ENCODE results near the gene FRK.

The FRK gene

DNA sequence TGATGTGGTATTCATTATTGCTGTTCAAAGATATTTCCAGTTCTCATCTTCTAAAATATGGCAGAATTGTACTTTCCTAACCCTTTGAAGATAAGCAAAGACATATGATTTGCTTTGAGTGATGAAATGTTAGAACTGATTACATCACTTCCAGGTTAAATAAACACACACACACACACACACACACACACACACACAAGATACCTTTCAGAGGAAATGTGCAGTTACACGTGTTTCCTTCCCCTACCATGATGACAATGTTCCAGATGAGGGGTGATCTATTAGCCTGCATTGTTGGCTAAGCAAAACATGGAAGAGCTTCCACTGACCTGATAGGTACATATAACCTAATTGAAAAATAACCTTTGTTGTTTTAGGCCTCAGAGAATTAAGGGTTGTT, 11.7 kb upstream of the FRK start:
- Histone ChIP-seq H3K9me3 (ENCODE audit: control insufficient read depth, insufficient read depth, low read length) (no peaks in the 10 kb centered on the region), H3K36me3 (ENCODE audit: control insufficient read depth, insufficient read depth, low read length) (no peaks in the 10 kb centered on the region), H3K4me1 (ENCODE audit: control insufficient read depth, insufficient read depth, low read length) (no peaks in the 10 kb centered on the region), H3K27me3 (ENCODE audit: control insufficient read depth, insufficient read depth, low read length) (no peaks in the 10 kb centered on the region), H3K4me3 (ENCODE audit: low read depth, low read length) (no peak overlapping the region), H3K9ac (ENCODE audit: low read depth, low read length) (no peak overlapping the region)

DNA sequence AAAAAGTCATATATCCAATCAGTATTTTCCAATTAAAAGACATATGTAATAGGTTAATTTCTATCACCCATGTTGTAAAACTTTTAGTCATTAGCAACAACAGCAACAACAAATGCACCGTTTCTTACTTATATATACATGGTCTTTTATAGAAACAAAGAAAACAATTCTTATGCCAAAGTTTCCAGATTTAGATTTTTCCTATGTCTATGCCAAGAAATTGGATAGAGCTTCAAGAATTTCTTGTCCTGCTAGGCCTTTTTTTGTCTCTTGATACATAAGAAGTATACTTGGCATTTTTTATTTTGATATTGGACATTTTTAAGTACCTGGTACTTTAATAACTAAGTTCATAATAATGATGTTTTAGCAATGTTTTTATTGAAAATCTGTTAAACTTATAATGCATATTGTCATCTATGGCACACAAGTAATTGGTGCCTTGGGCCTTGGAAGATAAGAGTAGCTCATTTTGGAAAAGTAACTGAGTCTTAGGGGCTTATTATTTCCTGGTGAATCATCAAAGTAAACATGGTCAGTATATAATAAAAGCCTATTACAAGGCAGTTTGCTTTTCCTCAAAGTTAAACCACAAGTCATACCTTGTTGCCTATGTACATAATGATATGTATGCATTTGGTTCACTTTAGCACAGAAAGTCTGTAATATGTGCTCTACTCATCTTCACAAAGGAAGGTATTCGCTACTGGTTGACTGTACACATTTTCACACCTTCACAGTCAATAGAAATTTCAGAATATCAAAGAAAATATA, 10.1 kb upstream of the FRK start:
- Histone ChIP-seq H3K9me3 (ENCODE audit: control insufficient read depth, insufficient read depth, low read length) (no peaks in the 10 kb centered on the region), H3K36me3 (ENCODE audit: control insufficient read depth, insufficient read depth, low read length) (no peaks in the 10 kb centered on the region), H3K4me3 (ENCODE audit: low read depth, low read length) (no peak overlapping the region), H3K9ac (ENCODE audit: low read depth, low read length) (no peak overlapping the region), H3K4me1 (ENCODE audit: control insufficient read depth, insufficient read depth, low read length) (no peaks in the 10 kb centered on the region), H3K27me3 (ENCODE audit: control insufficient read depth, insufficient read depth, low read length) (no peaks in the 10 kb centered on the region)

DNA sequence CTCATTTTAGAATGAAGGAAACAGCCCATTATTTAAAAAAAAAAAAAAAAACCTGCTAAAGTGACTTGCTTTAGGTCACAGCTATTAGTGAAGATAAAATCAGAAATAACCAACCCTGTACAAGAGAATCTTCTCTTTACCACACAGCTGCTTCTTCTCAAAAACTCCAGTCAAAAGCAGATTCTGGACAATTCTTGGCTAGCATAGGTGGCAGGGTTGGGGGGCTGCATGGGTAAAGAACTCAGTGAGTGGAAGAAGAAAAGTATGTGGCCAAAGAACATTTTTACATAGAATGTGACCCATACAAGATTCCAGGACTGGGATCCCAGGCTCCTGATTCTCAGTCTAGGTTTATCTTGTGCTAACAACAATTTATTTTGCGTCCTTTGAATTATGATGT, 9.4 kb upstream of the FRK start:
- Histone ChIP-seq H3K9me3 (ENCODE audit: control insufficient read depth, insufficient read depth, low read length) (no peaks in the 10 kb centered on the region), H3K9ac (ENCODE audit: low read depth, low read length) (no peak overlapping the region), H3K4me1 (ENCODE audit: control insufficient read depth, insufficient read depth, low read length) (no peaks in the 10 kb centered on the region), H3K36me3 (ENCODE audit: control insufficient read depth, insufficient read depth, low read length) (no peaks in the 10 kb centered on the region), H3K27me3 (ENCODE audit: control insufficient read depth, insufficient read depth, low read length) (no peaks in the 10 kb centered on the region), H3K4me3 (ENCODE audit: low read depth, low read length) (no peak overlapping the region)

DNA sequence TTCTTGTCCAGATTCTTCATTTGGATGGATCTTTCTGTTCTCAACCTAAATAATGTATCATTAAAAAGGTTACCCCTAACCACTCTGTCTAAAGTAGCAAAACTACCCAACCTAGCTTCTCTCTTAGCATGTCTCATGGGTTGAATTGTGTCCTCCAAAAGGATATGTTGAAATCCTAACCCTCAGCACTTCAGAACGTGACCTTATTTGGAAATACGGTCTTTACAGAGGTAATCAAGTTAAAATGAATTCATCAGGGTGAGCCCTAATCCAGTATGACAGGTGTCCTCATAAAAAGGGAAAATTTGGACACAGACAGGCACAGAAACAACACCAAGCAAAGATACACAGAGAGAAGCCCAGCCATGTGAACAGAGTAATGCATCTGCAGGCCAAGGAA, 6.1 kb upstream of the FRK start:
- no peaks in the 10 kb centered on the region for H3K27me3 ChIP-seq (ENCODE audit: control insufficient read depth, insufficient read depth, low read length)
- H3K4me3 ChIP-seq (ENCODE audit: low read depth, low read length): no peak overlapping the region
- no peaks in the 10 kb centered on the region for H3K36me3 ChIP-seq (ENCODE audit: control insufficient read depth, insufficient read depth, low read length)
- no peaks in the 10 kb centered on the region for H3K9me3 ChIP-seq (ENCODE audit: control insufficient read depth, insufficient read depth, low read length)
- H3K4me1 ChIP-seq (ENCODE audit: control insufficient read depth, insufficient read depth, low read length): no peaks in the 10 kb centered on the region
- H3K9ac ChIP-seq (ENCODE audit: low read depth, low read length): no peak overlapping the region

DNA sequence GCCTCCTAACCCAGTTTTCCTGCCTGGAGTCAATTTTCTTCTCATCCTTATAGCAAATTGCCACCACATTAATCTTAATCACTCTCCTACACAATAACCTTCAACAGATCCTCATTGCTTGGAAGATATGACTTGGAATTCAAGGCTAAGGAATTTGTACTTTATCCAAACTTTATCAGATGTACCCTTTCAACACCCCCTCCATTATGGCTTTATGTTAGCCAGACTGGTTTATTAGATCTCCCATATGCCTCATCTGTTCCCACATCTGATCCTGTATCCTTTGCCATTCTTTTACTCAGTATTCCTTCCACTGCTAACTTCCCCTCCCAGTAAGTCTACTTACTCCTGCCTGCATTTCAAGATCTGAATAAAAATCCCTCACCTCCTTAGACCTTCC, 4.0 kb upstream of the FRK start:
- Histone ChIP-seq H3K9ac (ENCODE audit: low read depth, low read length) (no peak overlapping the region), H3K4me3 (ENCODE audit: low read depth, low read length) (no peak overlapping the region), H3K27me3 (ENCODE audit: control insufficient read depth, insufficient read depth, low read length) (no peaks in the 10 kb centered on the region), H3K4me1 (ENCODE audit: control insufficient read depth, insufficient read depth, low read length) (no peaks in the 10 kb centered on the region), H3K9me3 (ENCODE audit: control insufficient read depth, insufficient read depth, low read length) (no peaks in the 10 kb centered on the region), H3K36me3 (ENCODE audit: control insufficient read depth, insufficient read depth, low read length) (no peaks in the 10 kb centered on the region)

DNA sequence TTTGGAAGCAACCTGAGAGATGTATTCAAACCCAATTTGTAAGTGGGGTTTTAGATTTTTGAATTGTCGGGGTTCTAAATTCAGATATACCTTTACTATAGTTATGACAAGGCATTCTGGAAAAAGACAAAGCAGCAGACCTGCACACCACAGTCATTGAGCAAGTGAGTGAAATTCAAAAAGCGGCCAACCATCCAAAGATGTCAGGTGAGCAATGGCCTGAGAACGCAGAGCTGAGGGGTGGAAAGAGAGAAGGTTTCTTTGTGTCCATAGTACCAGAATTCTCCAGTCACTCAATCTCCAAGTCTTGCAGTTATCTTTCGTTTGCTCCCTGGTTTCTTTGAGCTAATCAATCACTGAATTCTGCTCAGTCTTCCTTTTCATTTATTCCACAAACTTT, 1.8 kb upstream of the FRK start:
- Histone ChIP-seq H3K4me1 (ENCODE audit: control insufficient read depth, insufficient read depth, low read length) (no peaks in the 10 kb centered on the region), H3K27me3 (ENCODE audit: control insufficient read depth, insufficient read depth, low read length) (no peaks in the 10 kb centered on the region), H3K4me3 (ENCODE audit: low read depth, low read length) (no peak overlapping the region), H3K9ac (ENCODE audit: low read depth, low read length) (no peak overlapping the region), H3K36me3 (ENCODE audit: control insufficient read depth, insufficient read depth, low read length) (no peaks in the 10 kb centered on the region), H3K9me3 (ENCODE audit: control insufficient read depth, insufficient read depth, low read length) (no peaks in the 10 kb centered on the region)

DNA sequence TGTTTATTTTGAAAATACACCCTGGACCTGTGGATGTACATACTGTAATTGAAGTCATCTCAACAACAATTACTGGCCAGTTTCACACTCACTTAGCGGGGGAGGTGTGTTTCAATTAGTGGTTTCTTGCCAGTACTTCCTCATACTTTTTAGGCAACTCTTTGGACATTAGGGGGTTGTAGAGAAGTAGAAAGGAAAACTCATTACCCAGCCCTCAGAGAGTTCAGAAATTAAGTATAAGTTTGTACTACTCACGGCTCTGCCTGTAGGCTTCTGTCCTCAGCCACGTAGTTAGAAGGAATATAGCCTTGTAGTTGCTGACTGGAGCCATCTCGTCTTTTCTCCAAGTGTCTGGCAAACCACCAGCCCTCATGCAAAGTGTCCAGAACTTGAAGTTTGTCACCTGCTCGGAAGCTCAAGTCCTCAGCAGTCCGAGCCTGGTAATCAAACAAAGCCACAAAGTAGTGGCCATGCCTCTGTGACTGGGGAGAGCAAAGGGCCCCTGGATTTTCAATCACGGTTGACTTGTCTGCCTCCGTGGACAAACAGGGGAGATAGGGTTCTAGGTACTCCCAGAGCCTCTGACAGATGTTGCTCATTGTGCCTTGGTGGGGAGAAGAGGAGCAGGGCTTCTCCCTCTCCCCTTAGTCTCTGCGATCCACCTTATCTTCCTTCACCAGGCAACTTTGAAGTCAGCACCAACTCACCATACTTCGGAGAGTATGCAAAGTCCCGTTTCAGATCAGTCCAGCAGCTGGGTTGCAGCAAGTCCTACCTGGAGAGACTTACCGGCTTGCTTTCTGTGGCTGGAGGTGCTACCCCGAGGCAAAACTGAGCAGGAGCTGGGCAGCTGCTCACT, 749 bp downstream of the FRK start:
- Histone ChIP-seq H3K27me3 (ENCODE audit: control insufficient read depth, insufficient read depth, low read length) (no peaks in the 10 kb centered on the region), H3K36me3 (ENCODE audit: control insufficient read depth, insufficient read depth, low read length) (no peaks in the 10 kb centered on the region), H3K4me3 (ENCODE audit: low read depth, low read length) (no peak overlapping the region), H3K4me1 (ENCODE audit: control insufficient read depth, insufficient read depth, low read length) (no peaks in the 10 kb centered on the region), H3K9me3 (ENCODE audit: control insufficient read depth, insufficient read depth, low read length) (no peaks in the 10 kb centered on the region), H3K9ac (ENCODE audit: low read depth, low read length) (no peak overlapping the region)

DNA sequence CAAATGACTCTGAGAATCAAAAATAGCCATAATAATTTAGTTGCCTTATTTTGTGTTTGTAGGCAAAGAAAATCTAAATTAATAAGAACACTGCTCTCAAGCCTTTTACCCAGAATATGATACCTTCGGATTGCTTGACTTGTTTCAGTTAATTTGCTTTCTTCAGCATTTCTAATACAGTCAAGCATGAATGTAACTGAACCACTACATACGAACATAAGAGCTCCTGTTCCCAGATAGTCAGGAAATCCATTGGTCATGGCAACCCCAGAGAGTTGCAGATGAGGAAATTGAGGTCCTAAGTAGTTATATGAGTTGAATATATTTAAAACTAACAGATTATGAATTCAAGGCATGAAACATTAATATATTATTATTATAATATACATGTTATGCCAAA, 2.9 kb downstream of the FRK start:
- no peaks in the 10 kb centered on the region for H3K27me3 ChIP-seq (ENCODE audit: control insufficient read depth, insufficient read depth, low read length)
- H3K9ac ChIP-seq (ENCODE audit: low read depth, low read length): no peak overlapping the region
- no peak overlapping the region for H3K4me3 ChIP-seq (ENCODE audit: low read depth, low read length)
- H3K36me3 ChIP-seq (ENCODE audit: control insufficient read depth, insufficient read depth, low read length): no peaks in the 10 kb centered on the region
- no peaks in the 10 kb centered on the region for H3K4me1 ChIP-seq (ENCODE audit: control insufficient read depth, insufficient read depth, low read length)
- H3K9me3 ChIP-seq (ENCODE audit: control insufficient read depth, insufficient read depth, low read length): no peaks in the 10 kb centered on the region

DNA sequence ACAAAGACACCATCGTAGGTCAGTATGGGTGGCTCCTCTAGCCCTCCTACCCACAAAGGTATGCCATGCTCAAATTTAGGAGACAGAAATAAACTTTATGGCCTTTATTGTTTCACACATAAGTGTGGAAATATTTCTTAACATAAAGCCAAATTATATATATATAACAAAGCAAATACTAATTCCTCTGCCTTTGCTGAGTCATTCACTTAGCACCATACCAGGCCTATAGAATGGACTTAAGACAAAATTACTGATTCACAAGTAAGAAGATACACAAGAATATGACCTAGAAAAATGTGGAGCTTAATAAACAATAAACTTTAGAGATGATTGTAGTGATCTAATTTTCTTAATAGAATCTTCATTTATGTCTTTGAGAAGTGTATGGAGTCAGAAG, 5.2 kb downstream of the FRK start:
- no peak overlapping the region for H3K9ac ChIP-seq (ENCODE audit: low read depth, low read length)
- H3K4me1 ChIP-seq (ENCODE audit: control insufficient read depth, insufficient read depth, low read length): no peaks in the 10 kb centered on the region
- H3K4me3 ChIP-seq (ENCODE audit: low read depth, low read length): no peak overlapping the region
- no peaks in the 10 kb centered on the region for H3K9me3 ChIP-seq (ENCODE audit: control insufficient read depth, insufficient read depth, low read length)
- H3K27me3 ChIP-seq (ENCODE audit: control insufficient read depth, insufficient read depth, low read length): no peaks in the 10 kb centered on the region
- H3K36me3 ChIP-seq (ENCODE audit: control insufficient read depth, insufficient read depth, low read length): no peaks in the 10 kb centered on the region

DNA sequence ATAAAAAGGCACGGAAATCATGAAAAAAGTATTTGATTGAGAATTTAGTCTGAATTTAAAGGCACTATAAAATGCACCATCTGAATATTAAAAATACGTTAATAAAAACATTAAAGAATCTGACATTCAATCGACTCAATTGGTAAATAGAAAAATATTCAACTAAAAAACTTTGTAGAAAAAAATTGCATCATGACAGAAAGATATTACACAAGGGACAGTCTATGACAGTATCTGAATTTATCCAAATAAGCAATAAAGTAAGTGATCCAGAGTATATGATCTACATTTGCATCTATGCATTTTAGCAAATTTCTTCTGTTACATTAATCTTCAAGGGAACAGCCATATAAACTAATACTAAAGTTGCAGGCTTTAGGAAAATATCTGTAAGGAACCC, 9.4 kb downstream of the FRK start:
- Histone ChIP-seq H3K27me3 (ENCODE audit: control insufficient read depth, insufficient read depth, low read length) (no peaks in the 10 kb centered on the region), H3K9me3 (ENCODE audit: control insufficient read depth, insufficient read depth, low read length) (no peaks in the 10 kb centered on the region), H3K36me3 (ENCODE audit: control insufficient read depth, insufficient read depth, low read length) (no peaks in the 10 kb centered on the region), H3K4me3 (ENCODE audit: low read depth, low read length) (no peak overlapping the region), H3K9ac (ENCODE audit: low read depth, low read length) (no peak overlapping the region), H3K4me1 (ENCODE audit: control insufficient read depth, insufficient read depth, low read length) (no peaks in the 10 kb centered on the region)

DNA sequence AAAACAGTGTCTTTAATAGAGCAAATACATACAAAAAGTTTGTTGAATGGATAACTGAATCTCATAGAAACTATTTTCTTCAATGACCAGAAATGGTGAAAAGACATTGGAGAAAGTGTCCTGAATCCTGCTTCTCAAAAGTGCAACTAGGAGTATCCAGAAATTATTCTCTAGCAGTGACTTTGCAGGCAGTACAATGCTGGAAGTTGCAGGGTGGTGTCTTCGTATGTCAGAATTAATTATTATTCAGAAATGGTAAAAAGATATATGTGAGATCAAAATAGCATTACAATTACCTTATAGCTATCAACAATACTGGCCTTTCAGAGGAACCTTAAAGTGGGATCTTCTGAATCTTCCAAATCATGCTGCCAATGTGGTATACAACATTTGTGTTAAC, 10.0 kb downstream of the FRK start:
- Histone ChIP-seq H3K4me1 (ENCODE audit: control insufficient read depth, insufficient read depth, low read length) (no peaks in the 10 kb centered on the region), H3K27me3 (ENCODE audit: control insufficient read depth, insufficient read depth, low read length) (no peaks in the 10 kb centered on the region), H3K9me3 (ENCODE audit: control insufficient read depth, insufficient read depth, low read length) (no peaks in the 10 kb centered on the region), H3K4me3 (ENCODE audit: low read depth, low read length) (no peak overlapping the region), H3K36me3 (ENCODE audit: control insufficient read depth, insufficient read depth, low read length) (no peaks in the 10 kb centered on the region), H3K9ac (ENCODE audit: low read depth, low read length) (no peak overlapping the region)

DNA sequence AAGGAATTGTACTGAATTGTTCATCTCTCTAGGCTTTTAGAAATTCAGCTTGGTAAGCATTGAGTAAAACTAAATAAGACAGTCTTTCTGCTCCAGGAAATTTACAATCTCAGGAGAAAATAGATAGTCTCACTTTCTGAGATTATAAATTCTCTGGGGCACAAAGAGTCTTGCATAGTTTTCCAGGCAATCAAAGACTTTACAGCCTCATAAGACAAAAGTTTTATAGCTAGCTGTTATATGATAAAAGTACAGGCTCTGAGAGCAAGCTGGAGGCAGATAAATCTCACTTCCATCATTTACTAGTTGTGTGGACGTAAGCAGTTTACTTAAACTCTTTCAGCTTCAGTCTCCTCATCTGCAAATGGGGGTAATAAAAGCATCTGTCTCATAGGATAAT, 11.4 kb downstream of the FRK start:
- Histone ChIP-seq H3K9ac (ENCODE audit: low read depth, low read length) (no peak overlapping the region), H3K36me3 (ENCODE audit: control insufficient read depth, insufficient read depth, low read length) (no peaks in the 10 kb centered on the region), H3K4me1 (ENCODE audit: control insufficient read depth, insufficient read depth, low read length) (no peaks in the 10 kb centered on the region), H3K4me3 (ENCODE audit: low read depth, low read length) (no peak overlapping the region), H3K9me3 (ENCODE audit: control insufficient read depth, insufficient read depth, low read length) (no peaks in the 10 kb centered on the region), H3K27me3 (ENCODE audit: control insufficient read depth, insufficient read depth, low read length) (no peaks in the 10 kb centered on the region)
